Stimulated activated CD4-positive, alpha-beta T cell treated with anti-CD3 and anti-CD28 coated beads, Interleukin-4, amount 100 ng/mL, for 24 hours (primary cell): ENCODE data around the gene FSTL4.

Experiments used
- DNase-seq: peaks from one replicate; pipeline ENCODE4 v3.0.0-alpha.2; 2020

Gene FSTL4

GRCh38 chr5:133382661-133383579 lies 229.4 kb downstream of the FSTL4 start:
- DNase-seq, result no peak

DNA sequence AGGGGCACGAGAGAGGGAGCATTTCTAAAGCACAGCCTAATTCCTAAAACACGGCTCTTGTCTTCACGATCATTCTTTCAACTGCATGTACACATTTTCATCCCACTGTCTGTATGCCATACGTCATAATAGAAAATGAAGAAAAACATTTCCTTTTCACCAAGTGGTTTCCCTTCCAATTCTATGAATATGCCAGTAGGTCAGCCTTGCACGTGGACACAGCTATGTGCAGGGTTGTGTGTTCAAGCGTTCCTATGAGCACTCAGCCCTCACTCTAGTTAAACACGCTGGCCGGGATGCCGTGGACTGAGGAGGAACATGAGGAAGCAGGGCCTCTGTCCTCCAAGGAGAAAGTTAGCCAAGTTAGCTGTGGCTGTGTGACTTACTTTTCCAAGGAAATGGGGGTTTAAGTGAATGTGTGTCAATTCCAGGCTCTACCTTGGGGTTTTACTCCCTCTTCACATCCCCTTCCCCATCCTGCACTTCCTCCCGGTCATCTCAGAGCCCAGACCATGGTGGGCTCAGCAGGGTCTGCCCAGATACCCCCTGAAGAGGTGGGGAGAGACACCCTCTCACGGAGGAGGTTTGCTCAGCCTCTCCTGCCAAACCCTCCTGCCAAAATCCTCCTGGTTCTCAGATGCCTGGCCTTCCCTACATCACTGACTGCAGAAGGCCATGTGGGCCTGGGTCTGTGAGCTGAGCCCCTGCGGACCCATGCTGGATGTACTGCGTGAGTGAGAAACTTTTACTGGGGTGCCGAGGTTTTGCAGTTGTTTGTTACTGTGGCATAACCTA lies 230.6 kb downstream of the FSTL4 start:
- DNase-seq, result no peak

GRCh38 chr5:133381041-133381440 lies 231.3 kb downstream of the FSTL4 start:
- DNase-seq, result no peak

DNA sequence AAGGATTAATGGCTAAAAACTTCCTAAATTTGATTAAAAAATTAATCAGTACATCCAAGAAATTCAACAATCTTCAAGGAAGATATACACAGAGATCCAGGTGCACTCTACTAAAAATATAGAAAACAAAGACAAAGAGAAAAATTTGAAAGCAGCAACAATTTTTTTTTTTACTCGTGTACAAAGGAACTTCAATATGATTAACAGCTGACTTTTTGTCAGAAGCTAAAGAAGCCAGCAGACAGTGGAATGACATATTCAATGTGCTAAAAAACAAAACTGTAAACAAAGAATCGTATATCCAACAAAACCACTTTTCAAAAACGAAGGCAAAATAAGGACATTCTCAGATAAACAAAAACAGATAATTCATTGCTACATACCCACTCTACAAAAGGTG lies 234.6 kb downstream of the FSTL4 start:
- no peak for DNase-seq

- DNase-seq, result no peak
These were observed 235.4 kb downstream of the FSTL4 start for GRCh38 chr5:133376986-133377385.

DNA sequence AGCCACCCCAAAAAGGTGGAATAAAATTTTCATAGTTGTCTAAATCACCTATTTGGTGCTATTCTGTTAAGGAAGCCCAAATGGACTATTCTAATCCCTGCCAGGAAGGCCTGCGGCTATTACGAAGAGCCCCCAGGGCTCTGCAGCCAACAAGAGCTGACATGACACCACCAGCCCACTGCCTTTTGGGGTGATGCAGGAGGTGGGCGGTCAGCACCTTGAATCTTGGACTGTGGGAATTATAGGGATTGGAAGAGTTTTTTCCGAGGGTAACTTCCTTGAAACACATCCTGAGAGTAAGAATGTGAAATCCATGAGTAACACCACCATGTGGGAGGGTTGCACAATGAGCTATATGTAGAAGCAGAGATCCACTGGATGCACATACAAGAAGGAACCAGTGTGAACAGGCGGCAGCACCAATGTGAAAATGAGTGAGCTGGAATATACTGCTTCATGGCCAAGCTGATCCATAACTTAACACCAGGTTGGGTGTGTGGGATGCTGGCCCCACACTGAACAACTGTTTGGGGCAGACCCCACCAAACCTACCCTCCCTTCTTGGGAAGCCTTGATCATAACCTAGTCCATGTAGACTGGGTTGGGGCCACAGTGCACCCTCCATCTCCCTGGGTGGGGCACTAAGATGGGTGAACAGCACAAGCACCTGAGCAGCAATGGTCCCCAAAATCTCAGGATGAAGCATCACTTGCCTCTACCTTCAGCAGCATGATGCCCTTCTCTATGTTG lies 239.0 kb downstream of the FSTL4 start:
- DNase-seq, result no peak

GRCh38 chr5:133372293-133372937 lies 239.9 kb downstream of the FSTL4 start:
- DNase-seq, result no peak

GRCh38 chr5:133371371-133372155 lies 240.8 kb downstream of the FSTL4 start:
- DNase-seq, result no peak

DNA sequence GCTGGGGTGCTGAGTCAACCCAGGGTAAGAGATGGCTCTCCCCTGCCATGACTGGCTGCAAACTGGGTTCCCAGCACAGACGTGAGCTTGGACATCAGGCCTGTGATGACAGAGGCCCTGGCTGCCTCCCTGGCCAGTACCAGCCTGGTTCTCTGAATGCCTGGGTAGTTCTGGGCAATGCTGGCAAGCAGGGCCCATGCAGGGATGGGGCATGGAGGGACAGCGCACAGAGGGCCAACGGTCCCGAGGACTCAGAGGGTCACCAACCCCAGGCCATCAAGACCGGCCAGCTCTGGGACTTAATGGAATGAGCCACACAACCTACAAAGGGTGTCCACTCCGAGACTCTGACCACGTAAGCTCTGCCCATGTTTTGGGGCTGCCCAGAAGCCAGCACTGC lies 241.4 kb downstream of the FSTL4 start:
- DNase-seq, result no peak

DNA sequence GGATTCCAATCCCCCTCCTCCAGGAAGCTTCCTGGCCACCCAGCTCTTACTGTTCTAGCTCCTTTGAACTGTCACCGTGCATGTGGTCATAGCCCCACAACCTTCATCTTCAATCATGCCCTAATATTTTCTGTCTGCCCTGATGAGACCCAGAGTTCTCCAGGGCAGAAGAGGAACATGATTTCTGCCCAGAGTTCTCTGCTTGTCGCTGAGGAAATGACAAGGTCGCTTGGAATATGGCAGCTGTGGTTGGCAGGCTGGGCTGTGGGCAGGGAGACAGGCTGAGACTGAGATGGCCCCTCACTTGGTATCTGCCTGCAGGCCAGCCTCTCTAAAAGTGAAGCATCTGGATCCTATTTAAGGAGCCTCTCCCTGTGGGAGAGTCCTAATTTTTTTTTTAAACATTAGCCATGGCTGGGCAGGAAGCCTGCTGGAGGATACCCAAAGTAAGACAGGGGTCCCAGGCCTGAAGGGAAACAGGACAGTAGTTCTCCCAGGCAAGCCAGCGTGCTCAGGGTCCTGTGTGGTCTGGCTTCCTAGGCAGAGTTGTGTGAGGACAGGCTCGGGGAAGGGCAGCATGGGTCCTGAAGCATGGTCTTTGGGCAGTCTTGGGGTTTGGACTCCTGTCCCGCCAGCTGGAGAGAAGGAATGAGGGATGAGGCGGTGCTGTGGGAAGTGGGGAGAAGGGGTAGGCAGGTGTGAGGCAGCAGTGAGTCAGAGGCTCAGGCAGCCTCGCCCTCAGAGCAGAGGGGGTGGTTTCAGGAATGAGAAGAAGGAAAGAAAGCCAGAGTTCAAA lies 242.1 kb downstream of the FSTL4 start:
- DNase-seq, result no peak

- DNase-seq, result no peak
These were observed 243.2 kb downstream of the FSTL4 start for GRCh38 chr5:133368916-133369783.

GRCh38 chr5:133367984-133368383 lies 244.4 kb downstream of the FSTL4 start:
- DNase-seq, result no peak

GRCh38 chr5:133367071-133367786 lies 245.1 kb downstream of the FSTL4 start:
- DNase-seq, result no peak

GRCh38 chr5:133366438-133366837 lies 245.9 kb downstream of the FSTL4 start:
- no peak for DNase-seq

- no peak for DNase-seq
These were observed 246.6 kb downstream of the FSTL4 start for GRCh38 chr5:133365738-133366137.

GRCh38 chr5:133364936-133365707 lies 247.2 kb downstream of the FSTL4 start:
- DNase-seq, result no peak

DNA sequence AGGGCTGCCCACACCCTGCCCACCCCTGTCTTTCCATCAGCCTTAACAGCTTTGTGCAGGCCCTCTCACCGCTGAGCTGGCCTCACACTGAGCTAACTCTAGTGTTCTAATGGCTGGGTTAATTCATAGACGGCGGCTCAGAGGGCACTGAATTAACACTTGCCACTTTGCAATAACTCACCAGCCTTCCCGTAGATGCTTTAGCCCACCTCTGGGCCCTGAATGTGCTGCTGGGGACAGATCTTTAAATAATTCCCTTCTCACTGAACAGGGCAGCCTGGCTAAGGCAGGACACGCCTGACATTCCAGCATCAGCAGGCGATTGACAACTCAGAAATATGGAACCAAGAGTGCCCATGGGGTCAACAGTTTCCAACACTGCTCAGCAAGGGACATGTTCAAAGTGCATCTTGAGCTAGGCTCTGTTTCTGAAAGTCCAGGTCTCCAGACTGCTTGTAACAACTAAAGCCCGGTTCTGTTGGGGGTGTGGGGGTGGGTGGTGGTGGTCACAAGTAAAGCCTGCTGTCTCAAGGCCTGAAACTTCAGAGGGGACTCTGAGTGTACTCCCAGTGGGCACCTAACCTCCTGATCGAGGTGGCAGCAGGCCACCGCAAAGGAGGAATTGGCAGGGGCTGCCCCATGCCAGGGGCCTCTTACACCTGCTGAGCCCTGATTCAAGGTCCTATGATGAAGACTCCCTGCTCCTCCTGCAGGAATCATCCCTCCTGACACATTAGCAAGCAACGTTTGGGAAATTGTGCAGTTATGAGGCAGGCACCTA lies 248.3 kb downstream of the FSTL4 start:
- DNase-seq, result no peak

GRCh38 chr5:133362438-133362837 lies 249.9 kb downstream of the FSTL4 start:
- DNase-seq, result no peak
